ENCODE data around the gene MID1IP1.
A peak's percentile ranks its signal among the peaks of the same experiment; 100 is the strongest.

The MID1IP1 gene

GRCh38 chrX:38800981-38801845 lies at the start of gene MID1IP1:
TSS of gene MID1IP1 (plus strand) at chrX:38801459. CDS start at chrX:38804947, 3,488 bp downstream.
- peak; percentile 87 for DNase-seq

- DNase-seq, result peak; percentile 32
Observed at GRCh38 chrX:38754102-38754790, 47.0 kb upstream of the MID1IP1 start.

- DNase-seq, result no peak
Observed at GRCh38 chrX:38754818-38755718, 46.2 kb upstream of the MID1IP1 start.

- DNase-seq, result no peak
Observed at GRCh38 chrX:38760883-38761282, 40.4 kb upstream of the MID1IP1 start.

- DNase-seq, result peak; percentile 1
Observed at GRCh38 chrX:38768079-38768478, 33.2 kb upstream of the MID1IP1 start.

GRCh38 chrX:38770152-38770551 lies 31.1 kb upstream of the MID1IP1 start:
- DNase-seq, result no peak

- no peak for DNase-seq
Observed at GRCh38 chrX:38774249-38774648, 27.0 kb upstream of the MID1IP1 start.

- DNase-seq, result no peak
Observed at GRCh38 chrX:38796946-38797345, 4.3 kb upstream of the MID1IP1 start.

- no peak for DNase-seq
Observed at GRCh38 chrX:38798956-38799355, 2.3 kb upstream of the MID1IP1 start.

GRCh38 chrX:38799995-38800580 lies 1.2 kb upstream of the MID1IP1 start:
- no peak for DNase-seq

GRCh38 chrX:38803243-38803587 lies 2.0 kb downstream of the MID1IP1 start:
- DNase-seq, result no peak

GRCh38 chrX:38803588-38804431 lies 2.6 kb downstream of the MID1IP1 start:
- DNase-seq, result peak; percentile 58

GRCh38 chrX:38804432-38804681 lies 3.1 kb downstream of the MID1IP1 start:
- no peak for DNase-seq

GRCh38 chrX:38804682-38805431 lies 3.6 kb downstream of the MID1IP1 start:
- DNase-seq, result no peak

GRCh38 chrX:38805432-38806389 lies 4.5 kb downstream of the MID1IP1 start:
- DNase-seq, result peak; percentile 31

GRCh38 chrX:38806875-38807621 lies 5.8 kb downstream of the MID1IP1 start:
- DNase-seq, result no peak

- no peak for DNase-seq
Observed at GRCh38 chrX:38807873-38808272, 6.6 kb downstream of the MID1IP1 start.

GRCh38 chrX:38811515-38812243 lies 10.4 kb downstream of the MID1IP1 start:
- DNase-seq, result no peak

GRCh38 chrX:38816155-38816554 lies 14.9 kb downstream of the MID1IP1 start:
- no peak for DNase-seq
